ENCODE data around the gene UGT1A10. TPM values are rescaled to one million over a fixed set of nuclear protein-coding genes. Genes with fewer than 3 reads are reported as not detected.

UGT1A10 gene
- total and polyA plus RNA-seq, 2 of the 13 experiments (the other 11 are each of a cell fraction or from before 2014, with no cell fraction given): not detected

- peak; percentile 19 for DNase-seq (ENCODE audit: low spot score)
- intact Hi-C loops (cut with micrococcal nuclease; ENCODE audit: unreplicated experiment): no loop called here
These were observed 25.0 kb upstream of the UGT1A10 start for GRCh38 chr2:233611284-233611683.

More at GRCh38 chr2:233611284-233611683, 25.0 kb upstream of the UGT1A10 start:
- Histone ChIP-seq H3K4me1 (ENCODE audit: insufficient read depth, low read length) (no peaks in the 10 kb centered on the region), H3K27ac (ENCODE audit: extremely low read length, insufficient read depth, low read length) (no peak overlapping the region), H3K27me3 (ENCODE audit: control insufficient read depth in 1 of 2, insufficient read depth in 2 of 2, low read length in 2 of 2) (no peaks in the 10 kb centered on the region), H3K79me2 (ENCODE audit: insufficient read depth, low read length) (no peaks in the 10 kb centered on the region), H3K9me3 (ENCODE audit: low read length) (no peaks in the 10 kb centered on the region), H3K36me3 (replicated peaks in 1 of 2; ENCODE audit: control insufficient read depth in 1 of 2, insufficient read depth in 2 of 2, low read length in 2 of 2) (no peaks in the 10 kb centered on the region), H3K4me2 (ENCODE audit: low read depth, low read length) (no peak overlapping the region), H2AFZ (ENCODE audit: low read length) (no peak overlapping the region), H4K20me1 (ENCODE audit: insufficient read depth, low read length) (no peaks in the 10 kb centered on the region), H3K9ac (ENCODE audit: insufficient read depth, low read depth, low read length) (no peak overlapping the region), H3K4me3 (replicated peaks in 1 of 3; ENCODE audit: insufficient read depth in 1 of 3, low read depth in 2 of 3, low read length in 3 of 3) (no peak overlapping the region)
- CTCF ChIA-PET (ENCODE audit: low intra/inter-chr PET ratio, low total read pairs): no interaction called here
- POLR2A ChIA-PET: no interaction called here
- WGBS (ENCODE audit: low lambda C conversion rate): 4% methylated on average over 4 of the region's 4 CpGs
- FAIRE-seq (no peak), ATAC-seq (no peak)
- BruUV-seq (replicated peaks): no TSS peak
- TF ChIP-seq NFKB2 (CRISPR knock-in tag; IDR thresholded peaks at IDR 0.05; ENCODE audit: borderline replicate concordance): no peak
- no peak for TF ChIP-seq ATM (IDR thresholded peaks at IDR 0.05; ENCODE audit: borderline replicate concordance)
- TF ChIP-seq MAFK (conservative IDR thresholded peaks at IDR 0.05 in 1 of 2, IDR thresholded peaks at IDR 0.05 in 1 of 2; ENCODE audit: low read length in 2 of 2): peak; percentile 88 to 92
- peak; percentile 86 for TF ChIP-seq MAFF (IDR thresholded peaks at IDR 0.05; ENCODE audit: low read depth, low read length)
- no peak for TF ChIP-seq SMAD9 (CRISPR knock-in tag; IDR thresholded peaks at IDR 0.05)
- TF ChIP-seq MTERF4 (CRISPR knock-in tag; IDR thresholded peaks at IDR 0.05): no peak
- peak; percentile 51; the same call in 1 of the 2 replicates for TF ChIP-seq MAFG (CRISPR knock-in tag; IDR thresholded peaks at IDR 0.05)
- 0 out of 2 replicates have a peak, but pooled peaks have one; percentile 18 for TF ChIP-seq FOSL2 (CRISPR knock-in tag; IDR thresholded peaks at IDR 0.05)
- no peak for TF ChIP-seq ARID3A (IDR thresholded peaks at IDR 0.05; ENCODE audit: low read depth, low read length)
- no peak for TF ChIP-seq PRDM4 (CRISPR knock-in tag; IDR thresholded peaks at IDR 0.05; ENCODE audit: borderline replicate concordance)
- no peak for TF ChIP-seq RARA (CRISPR knock-in tag; IDR thresholded peaks at IDR 0.05)
- peak; percentile 80; the same call in 1 of the 2 replicates for TF ChIP-seq NFE2L2 (IDR thresholded peaks at IDR 0.05; ENCODE audit: low read length)
- no peak for TF ChIP-seq AHDC1 (CRISPR knock-in tag; IDR thresholded peaks at IDR 0.05; ENCODE audit: borderline replicate concordance)
- in situ Hi-C loops (cut with HindIII; ENCODE audit: extremely low pct_ligation_motif_present, low pct_unique_long_range_greater_than_20kb): no loop called here
